ENCODE data around the gene ZNF428.

The ZNF428 gene

GRCh38 chr19:43619262-43620060 is at the start of gene ZNF428:
TSS of gene ZNF428 (minus strand) at chr19:43619629. CDS start at chr19:43614304, 5,325 bp downstream.
- no peak for TF ChIP-seq CTCF (IDR thresholded peaks at IDR 0.05; ENCODE audit: control insufficient read depth, extremely low read depth, insufficient read depth)
- H3K4me3 ChIP-seq (ENCODE audit: low read depth, low read length) = peak within 1 kb of the TSS; percentile 65
- DNase-seq (ENCODE audit: low read depth) = peak; percentile 48

- peak; percentile 90 for DNase-seq (ENCODE audit: low read depth)
- TF ChIP-seq CTCF (IDR thresholded peaks at IDR 0.05; ENCODE audit: control insufficient read depth, extremely low read depth, insufficient read depth) = no peak
- H3K4me3 ChIP-seq (ENCODE audit: low read depth, low read length) = peak overlapping the region; percentile 54
These were observed 49.1 kb upstream of the ZNF428 start for GRCh38 chr19:43668406-43669109.

- peak overlapping the region; percentile 30 for H3K4me3 ChIP-seq (ENCODE audit: low read depth, low read length)
- DNase-seq (ENCODE audit: low read depth) = no peak
- no peak for TF ChIP-seq CTCF (IDR thresholded peaks at IDR 0.05; ENCODE audit: control insufficient read depth, extremely low read depth, insufficient read depth)
These were observed 48.5 kb upstream of the ZNF428 start for GRCh38 chr19:43667876-43668405.

GRCh38 chr19:43667126-43667875 is 47.9 kb upstream of the ZNF428 start:
- DNase-seq (ENCODE audit: low read depth) = no peak
- H3K4me3 ChIP-seq (ENCODE audit: low read depth, low read length) = peak overlapping the region; percentile 30; the same call in 1 of the 2 replicates
- no peak for TF ChIP-seq CTCF (IDR thresholded peaks at IDR 0.05; ENCODE audit: control insufficient read depth, extremely low read depth, insufficient read depth)

GRCh38 chr19:43664018-43664417 is 44.6 kb upstream of the ZNF428 start:
- no peak for TF ChIP-seq CTCF (IDR thresholded peaks at IDR 0.05; ENCODE audit: control insufficient read depth, extremely low read depth, insufficient read depth)
- no peak overlapping the region for H3K4me3 ChIP-seq (ENCODE audit: low read depth, low read length)
- no peak for DNase-seq (ENCODE audit: low read depth)

GRCh38 chr19:43662487-43662886 is 43.1 kb upstream of the ZNF428 start:
- DNase-seq (ENCODE audit: low read depth) = no peak
- no peak overlapping the region for H3K4me3 ChIP-seq (ENCODE audit: low read depth, low read length)
- peak; percentile 25; the same call in 1 of the 2 replicates for TF ChIP-seq CTCF (IDR thresholded peaks at IDR 0.05; ENCODE audit: control insufficient read depth, extremely low read depth, insufficient read depth)
